Fibroblast of the aortic adventitia (primary cell): ENCODE measurements around the gene IL16. TPM values are rescaled to one million over a fixed set of nuclear protein-coding genes. Genes with fewer than 3 reads are reported as not detected.
"Not testable (repeated sequence)": the region's sequence is repeated elsewhere in the genome, so short reads cannot be mapped to it uniquely, and the experiment has no call there.

Source experiments
- DNase-seq: peaks from one replicate; pipeline ENCODE4 v3.0.0-alpha.2; 2010; ENCODE audit warnings: low read depth
- H3K4me3 ChIP-seq: 2 replicates; pipeline ENCODE4 v1.5.1; 2011; ENCODE audit warnings: low read depth, mild to moderate bottlenecking, control low read depth, low read length, moderate library complexity
- CTCF ChIP-seq: IDR thresholded peaks from 2 replicates; pipeline ENCODE4 v1.5.1; 2011; ENCODE audit warnings: mild to moderate bottlenecking, low read length, control low read depth, inconsistent platforms; ENCODE audit not compliant: insufficient read depth
- total RNA-seq: library from RNA; depleted of rRNA; stranded (reverse); fragments of >200 nt; gene quantifications from 2 replicates; pipeline ENCODE4 v1.2.3, GENCODE V29; 2012; ENCODE audit warnings: low replicate concordance

The IL16 gene
- total RNA-seq, 1 donor = 1.4 TPM

DNA sequence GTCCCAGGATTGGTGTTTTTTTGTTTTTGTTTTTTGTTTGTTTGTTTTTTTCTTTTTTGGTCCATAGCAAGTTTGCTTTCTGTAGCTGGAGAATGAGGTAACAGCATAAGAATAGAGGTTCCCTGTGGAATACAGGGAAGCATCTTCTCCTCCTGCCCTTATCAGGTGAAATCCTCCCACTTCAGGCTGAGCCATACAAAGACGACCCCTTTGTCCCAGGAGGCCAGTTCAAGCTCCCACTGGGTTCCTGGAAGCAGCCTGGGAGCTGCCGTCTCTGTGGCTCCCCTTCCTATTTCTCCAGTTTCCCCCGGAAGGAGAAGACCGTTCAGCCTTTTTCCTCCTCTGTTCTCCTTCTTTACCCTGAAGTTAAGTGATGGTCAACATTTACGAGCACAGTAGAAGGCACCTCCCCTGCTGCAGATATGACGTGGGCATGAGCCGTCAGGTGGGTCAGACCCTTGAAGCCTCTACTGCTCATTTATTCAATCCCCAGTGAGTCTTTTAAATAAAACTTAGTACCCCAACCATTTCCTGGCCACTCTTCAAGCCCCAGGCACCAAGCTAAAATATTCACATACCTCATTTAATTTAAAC, 1.1 kb downstream of the IL16 start:
- no peak for TF ChIP-seq CTCF
- H3K4me3 ChIP-seq = no peak overlapping the region
- DNase-seq = no peak

DNA sequence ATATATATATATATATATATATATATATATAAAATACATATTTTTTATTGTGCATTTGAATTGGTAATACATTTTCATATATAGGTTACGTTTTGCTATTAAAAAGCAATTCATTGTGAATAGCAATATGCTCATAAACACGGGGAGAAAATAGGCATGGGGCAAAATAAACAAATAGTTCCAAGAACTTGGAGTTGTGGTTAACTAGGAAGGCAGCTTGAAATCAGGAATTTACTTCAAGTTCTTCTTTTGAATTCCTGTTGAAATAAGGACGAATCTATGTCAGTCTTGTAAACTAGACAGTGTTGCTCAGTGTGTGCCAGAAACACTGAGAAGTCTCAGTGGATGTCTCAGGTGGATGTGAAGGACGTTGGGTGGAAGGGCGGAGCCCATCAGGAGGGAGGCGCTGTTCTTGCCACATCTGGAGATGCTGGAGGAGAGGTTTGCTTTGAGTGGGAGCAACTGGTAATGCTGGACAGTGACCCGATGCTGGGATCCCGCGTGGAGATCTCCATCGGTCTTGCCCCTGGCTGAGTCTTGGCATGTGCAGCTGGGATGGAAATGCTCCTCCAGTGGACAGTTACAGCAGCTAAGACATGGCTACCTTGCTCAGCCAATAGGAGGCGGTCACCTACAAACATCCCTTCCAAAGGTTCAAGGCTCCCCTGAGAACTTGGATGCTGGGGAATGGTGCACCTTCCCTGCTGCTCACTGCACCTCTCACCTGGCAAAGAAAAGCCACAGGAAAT, 2.5 kb downstream of the IL16 start:
- no peak for DNase-seq
- no peak overlapping the region for H3K4me3 ChIP-seq
- TF ChIP-seq CTCF = no peak

DNA sequence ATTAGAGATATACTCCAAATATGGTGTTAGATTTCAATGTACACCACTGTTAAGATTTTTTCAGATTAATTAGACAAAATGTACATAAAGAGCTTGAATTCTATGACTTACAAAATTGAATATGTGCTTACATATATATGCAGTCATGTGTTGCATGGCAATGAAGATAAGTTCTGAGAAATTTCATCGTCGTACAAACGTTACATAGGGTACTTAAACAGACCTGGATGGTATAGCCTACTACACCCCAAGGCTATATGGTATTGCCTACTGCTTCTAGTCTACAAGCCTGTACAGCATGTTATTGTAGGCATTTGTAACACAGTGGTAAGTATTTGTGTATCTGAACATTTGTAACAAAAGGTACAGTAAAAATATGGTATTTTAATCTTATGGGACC, 9.3 kb downstream of the IL16 start:
- H3K4me3 ChIP-seq = no peak overlapping the region
- TF ChIP-seq CTCF = no peak
- no peak for DNase-seq

- not testable (repeated sequence) for DNase-seq
Measured at GRCh38 chr15:81207987-81208386, 11.3 kb downstream of the IL16 start.

DNA sequence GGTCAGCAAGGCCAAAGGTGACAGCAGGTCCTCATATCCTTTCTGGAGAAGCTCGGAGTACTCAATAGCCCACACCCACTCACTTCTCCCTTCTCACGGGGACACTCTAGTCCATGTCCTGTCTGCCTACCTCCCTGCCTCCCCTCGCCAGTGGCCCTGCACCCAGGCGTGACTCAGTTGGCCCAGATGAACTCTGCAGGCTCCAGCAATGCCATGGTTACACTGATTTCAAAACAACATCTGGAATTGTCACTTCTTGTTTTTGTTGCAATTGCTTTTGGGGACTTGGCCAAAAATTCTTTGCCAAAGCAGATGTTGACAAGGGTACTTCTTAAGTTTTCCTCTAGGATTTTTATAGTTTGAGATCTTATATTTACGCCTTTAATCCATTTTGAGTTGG, 13.0 kb downstream of the IL16 start:
- no peak for TF ChIP-seq CTCF
- no peak overlapping the region for H3K4me3 ChIP-seq
- DNase-seq = no peak

More at GRCh38 chr15:81207987-81208386, 11.3 kb downstream of the IL16 start:
- H3K4me3 ChIP-seq = not testable (repeated sequence)

DNA sequence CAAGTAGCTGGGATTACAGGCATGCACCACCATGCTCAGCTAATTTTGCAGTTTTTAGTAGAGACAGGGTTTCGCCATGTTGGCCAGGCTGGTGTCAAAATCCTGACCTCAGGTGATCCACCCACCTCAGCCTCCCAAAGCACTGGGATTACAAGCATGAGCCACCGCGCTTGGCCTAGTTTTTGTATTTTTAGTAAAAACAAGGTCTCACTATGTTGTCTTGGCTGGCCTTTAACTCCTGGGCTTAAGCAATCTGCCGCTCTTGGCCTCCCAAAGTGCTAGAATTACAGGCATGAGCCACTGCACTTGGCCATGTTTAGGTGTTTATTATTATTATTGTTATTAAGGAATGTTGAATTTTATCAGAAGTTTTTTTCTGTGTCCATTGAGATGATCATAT, 14.7 kb downstream of the IL16 start:
- DNase-seq = no peak
- TF ChIP-seq CTCF = no peak
- no peak overlapping the region for H3K4me3 ChIP-seq

DNA sequence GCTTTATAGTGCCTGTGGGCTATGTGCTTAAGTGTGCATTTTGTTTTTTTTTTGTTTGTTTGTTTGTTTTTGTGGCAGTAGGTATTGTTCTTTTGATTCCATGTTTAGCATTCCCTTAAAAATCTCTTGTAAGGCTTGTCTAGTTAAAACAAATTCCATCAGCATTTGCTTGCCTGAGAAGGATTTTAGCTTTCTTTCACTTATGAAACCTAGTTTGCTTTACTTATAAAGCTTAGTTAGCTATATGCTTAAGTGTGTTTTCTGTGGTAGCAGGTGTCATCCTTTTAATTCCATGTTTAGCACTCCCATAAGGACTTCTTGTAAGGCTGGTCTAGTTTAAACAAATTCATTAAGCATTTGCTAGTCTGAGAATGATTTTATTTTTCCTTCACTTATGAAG, 17.3 kb downstream of the IL16 start:
- no peak for TF ChIP-seq CTCF
- H3K4me3 ChIP-seq = no peak overlapping the region
- no peak for DNase-seq
